GM12891 (cell line): ENCODE data around the gene DYNC2H1.
"Not testable (repeated sequence)": the region's sequence is repeated elsewhere in the genome, so short reads cannot be mapped to it uniquely, and the experiment has no call there.

Experiments used
- DNase-seq: peaks from one replicate; pipeline ENCODE4 v3.0.0; 2011; ENCODE audit warnings: low spot score; ENCODE audit not compliant: insufficient read length
- FAIRE-seq: peaks from 2 replicates; lab custom pipeline; 2011; peaks lifted over from hg19 to GRCh38; lab: Jason Lieb, UNC
- PAX5 ChIP-seq: IDR thresholded peaks from 2 replicates; pipeline ENCODE4 v1.6.1; 2011; ENCODE audit warnings: low read length, moderate library complexity, mild to moderate bottlenecking; ENCODE audit not compliant: insufficient read depth, severe bottlenecking
- POLR2A ChIP-seq: IDR thresholded peaks from 2 replicates; pipeline ENCODE4 v1.6.1; 2011; ENCODE audit warnings: low read depth, low read length, control low read depth
- POLR2AphosphoS5 ChIP-seq: IDR thresholded peaks from 2 replicates; pipeline ENCODE4 v1.6.1; 2011; ENCODE audit warnings: low read depth, low read length, control low read depth
- POU2F2 ChIP-seq: IDR thresholded peaks from 2 replicates; pipeline ENCODE4 v1.6.1; 2011; ENCODE audit warnings: low read depth, mild to moderate bottlenecking, control low read depth, low read length, moderate library complexity
- SPI1 ChIP-seq: IDR thresholded peaks from 2 replicates; pipeline ENCODE4 v1.6.1; 2011; ENCODE audit warnings: low read depth, low read length, control low read depth
- TAF1 ChIP-seq: IDR thresholded peaks from 2 replicates; pipeline ENCODE4 v1.6.1; 2011; ENCODE audit warnings: low read depth, low read length, control low read depth

The DYNC2H1 gene

DNA sequence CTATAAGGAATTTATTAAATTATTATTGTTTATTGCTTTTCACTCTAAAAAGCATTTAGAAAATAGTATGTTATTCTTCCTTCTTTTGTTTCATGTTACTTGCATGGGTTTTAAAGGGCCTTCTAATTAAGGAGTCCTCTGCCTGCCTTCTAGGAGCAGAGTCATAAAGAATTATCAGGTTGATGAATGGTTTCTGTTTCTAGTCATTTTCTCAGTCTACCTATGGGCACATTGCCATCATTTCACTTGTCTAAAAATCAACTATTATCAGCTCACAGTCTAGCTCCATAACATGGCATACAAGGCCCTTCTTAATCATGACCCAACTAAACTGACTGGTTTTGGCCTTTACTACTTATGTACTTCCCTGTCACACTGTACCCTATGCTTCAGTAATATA, 16.2 kb downstream of the DYNC2H1 start:
- DNase-seq (no peak), FAIRE-seq (no peak)
- TF ChIP-seq POLR2A (no peak), TAF1 (no peak), PAX5 (no peak), SPI1 (no peak), POLR2AphosphoS5 (no peak), POU2F2 (no peak)

- not testable (repeated sequence) for FAIRE-seq, DNase-seq
Observed at GRCh38 chr11:103141986-103142385, 32.8 kb downstream of the DYNC2H1 start.

- FAIRE-seq, result no peak
- DNase-seq, result no peak
- TF ChIP-seq PAX5, result no peak
- TF ChIP-seq POU2F2, result no peak
- TF ChIP-seq TAF1, result no peak
- no peak for TF ChIP-seq POLR2A
- no peak for TF ChIP-seq SPI1
- TF ChIP-seq POLR2AphosphoS5, result no peak
Observed at GRCh38 chr11:103147627-103148026, 38.4 kb downstream of the DYNC2H1 start.

GRCh38 chr11:103157542-103157941, 48.3 kb downstream of the DYNC2H1 start:
- FAIRE-seq (no peak), DNase-seq (no peak)
- no peak for TF ChIP-seq POU2F2
- TF ChIP-seq SPI1, result no peak
- no peak for TF ChIP-seq POLR2A
- no peak for TF ChIP-seq TAF1
- TF ChIP-seq POLR2AphosphoS5, result no peak
- no peak for TF ChIP-seq PAX5

DNA sequence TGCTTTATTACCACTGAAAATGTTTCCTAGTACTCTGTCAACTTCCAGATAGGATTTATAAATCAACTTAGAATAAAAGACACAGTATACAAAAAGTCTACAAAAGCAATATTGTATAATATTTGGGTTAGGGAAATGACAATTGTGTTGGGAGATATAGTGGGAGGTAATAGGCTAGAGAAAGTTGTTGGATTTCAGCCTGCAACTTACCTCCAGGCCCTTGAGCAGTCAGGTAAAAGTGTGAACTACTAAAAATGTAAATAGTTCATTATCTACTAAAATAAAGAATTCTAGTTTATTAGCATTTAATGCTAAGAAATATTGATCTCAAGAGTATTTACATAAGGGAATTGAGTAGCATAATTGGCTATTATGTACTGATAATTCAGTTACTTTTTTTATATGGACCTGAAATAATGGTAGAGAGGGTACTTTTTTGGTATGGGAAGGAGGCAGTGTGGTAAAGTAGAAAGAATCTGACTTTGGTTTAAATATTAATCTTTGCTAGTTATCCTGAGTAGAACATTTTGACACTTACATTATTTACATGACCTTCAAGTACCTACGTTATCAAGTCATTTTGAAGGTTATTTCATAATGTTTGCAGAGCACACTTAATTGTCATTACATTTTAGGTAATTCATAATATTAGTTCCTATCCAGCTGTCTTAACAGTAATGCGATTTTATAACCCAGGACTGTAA, 55.0 kb downstream of the DYNC2H1 start:
- DNase-seq, result no peak
- no peak for FAIRE-seq
- TF ChIP-seq POLR2A, result no peak
- no peak for TF ChIP-seq SPI1
- TF ChIP-seq TAF1, result no peak
- TF ChIP-seq POLR2AphosphoS5, result no peak
- no peak for TF ChIP-seq PAX5

- no peak for TF ChIP-seq SPI1
- TF ChIP-seq PAX5, result no peak
- TF ChIP-seq POLR2AphosphoS5, result no peak
- TF ChIP-seq POLR2A, result no peak
- TF ChIP-seq POU2F2, result no peak
- no peak for TF ChIP-seq TAF1
- no peak for FAIRE-seq
- no peak for DNase-seq
Observed at GRCh38 chr11:103167166-103167565, 57.9 kb downstream of the DYNC2H1 start.

GRCh38 chr11:103170865-103171264, 61.6 kb downstream of the DYNC2H1 start:
- no peak for FAIRE-seq
- no peak for TF ChIP-seq POU2F2
- TF ChIP-seq SPI1, result no peak
- no peak for TF ChIP-seq TAF1
- no peak for TF ChIP-seq PAX5
- TF ChIP-seq POLR2AphosphoS5, result no peak
- no peak for TF ChIP-seq POLR2A
- DNase-seq, result no peak

GRCh38 chr11:103175461-103176129, 66.4 kb downstream of the DYNC2H1 start:
- no peak for FAIRE-seq
- DNase-seq, result no peak
- TF ChIP-seq TAF1 (no peak), PAX5 (no peak)

GRCh38 chr11:103183981-103184611, 74.9 kb downstream of the DYNC2H1 start:
- TF ChIP-seq SPI1 (no peak), TAF1 (no peak), POLR2AphosphoS5 (no peak), PAX5 (no peak), POU2F2 (no peak), POLR2A (no peak)
- FAIRE-seq, result no peak
- no peak for DNase-seq
